ENCODE results near the gene KCNMA1.

DNA sequence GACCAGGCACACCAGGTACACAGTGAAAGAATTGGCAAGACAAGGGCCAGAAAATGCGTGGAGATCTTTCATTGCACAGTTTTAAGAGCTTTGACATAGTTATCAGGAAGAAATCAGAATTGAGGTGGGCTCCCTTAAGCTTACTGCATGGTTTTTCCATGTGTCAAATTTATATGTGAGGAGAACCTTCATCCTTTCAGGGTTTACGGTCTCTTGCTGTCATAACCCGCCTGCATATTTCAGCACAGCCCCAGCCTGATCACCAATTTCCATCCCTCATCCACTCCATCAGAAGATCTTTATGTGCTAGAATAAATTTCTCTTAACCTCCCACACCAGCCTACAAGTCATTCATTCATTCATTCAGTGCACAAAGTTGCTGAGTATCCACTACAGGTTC, 373.1 kb downstream of the KCNMA1 start:
- TF ChIP-seq, protein P1, sequence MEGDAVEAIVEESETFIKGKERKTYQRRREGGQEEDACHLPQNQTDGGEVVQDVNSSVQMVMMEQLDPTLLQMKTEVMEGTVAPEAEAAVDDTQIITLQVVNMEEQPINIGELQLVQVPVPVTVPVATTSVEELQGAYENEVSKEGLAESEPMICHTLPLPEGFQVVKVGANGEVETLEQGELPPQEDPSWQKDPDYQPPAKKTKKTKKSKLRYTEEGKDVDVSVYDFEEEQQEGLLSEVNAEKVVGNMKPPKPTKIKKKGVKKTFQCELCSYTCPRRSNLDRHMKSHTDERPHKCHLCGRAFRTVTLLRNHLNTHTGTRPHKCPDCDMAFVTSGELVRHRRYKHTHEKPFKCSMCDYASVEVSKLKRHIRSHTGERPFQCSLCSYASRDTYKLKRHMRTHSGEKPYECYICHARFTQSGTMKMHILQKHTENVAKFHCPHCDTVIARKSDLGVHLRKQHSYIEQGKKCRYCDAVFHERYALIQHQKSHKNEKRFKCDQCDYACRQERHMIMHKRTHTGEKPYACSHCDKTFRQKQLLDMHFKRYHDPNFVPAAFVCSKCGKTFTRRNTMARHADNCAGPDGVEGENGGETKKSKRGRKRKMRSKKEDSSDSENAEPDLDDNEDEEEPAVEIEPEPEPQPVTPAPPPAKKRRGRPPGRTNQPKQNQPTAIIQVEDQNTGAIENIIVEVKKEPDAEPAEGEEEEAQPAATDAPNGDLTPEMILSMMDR (IDR thresholded peaks at IDR 0.05), result no peak
- no peak for TF ChIP-seq POLR2A (IDR thresholded peaks at IDR 0.05)
